ENCODE data around the gene SASH1.

SASH1 gene

DNA sequence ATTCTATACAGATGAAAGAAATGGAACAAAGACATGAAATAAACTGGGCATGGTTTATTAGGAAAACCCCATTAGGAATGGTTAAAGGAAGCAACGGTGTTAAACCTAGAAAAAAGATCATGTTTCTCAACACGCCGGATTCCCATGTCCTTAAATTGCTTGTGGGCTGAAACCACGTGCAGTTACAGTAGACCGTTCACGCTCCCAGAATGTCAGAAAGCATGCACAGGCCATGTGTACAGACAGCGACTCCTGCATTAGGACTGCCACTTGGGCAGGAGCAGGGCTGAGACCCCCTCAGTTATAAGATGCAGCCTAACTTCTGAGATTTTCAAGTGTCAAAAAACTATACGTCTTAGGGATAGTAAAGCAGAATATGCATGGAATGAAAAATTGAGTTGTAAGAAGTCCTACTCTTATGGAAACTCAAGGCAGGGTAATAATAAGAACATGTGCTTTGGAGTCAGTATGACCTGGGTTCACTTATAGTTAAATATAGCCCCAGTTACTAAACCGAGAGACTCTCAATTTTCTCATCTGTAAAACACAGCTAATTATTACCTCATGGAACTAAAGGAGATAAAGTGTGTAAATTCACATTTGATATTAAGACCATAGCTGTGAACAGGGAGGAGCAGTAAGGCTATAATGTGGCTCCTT lies 230.2 kb downstream of the SASH1 start:
- in situ Hi-C loops (cut with MboI; ENCODE audit: low sequenced_read_pairs): no loop called here

DNA sequence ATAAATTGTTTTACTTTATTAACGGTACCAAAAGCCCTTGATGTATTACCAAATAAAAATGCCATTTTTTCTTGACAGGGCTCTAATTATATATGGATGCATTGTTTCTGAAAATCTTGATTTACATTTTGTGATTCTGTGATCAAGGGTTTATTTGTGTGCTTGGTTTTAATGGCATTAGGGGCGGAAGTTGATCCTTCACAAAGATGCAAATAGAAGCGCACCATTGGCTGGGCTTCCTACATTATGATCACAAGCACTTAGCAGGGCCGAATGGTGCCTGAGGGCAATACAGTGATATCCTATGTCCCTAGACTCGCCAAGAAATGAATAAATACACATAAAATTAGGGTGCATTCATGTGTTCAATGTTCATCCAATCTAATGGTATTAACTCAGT lies 231.3 kb downstream of the SASH1 start:
- in situ Hi-C loops (cut with MboI; ENCODE audit: low sequenced_read_pairs): no loop called here

DNA sequence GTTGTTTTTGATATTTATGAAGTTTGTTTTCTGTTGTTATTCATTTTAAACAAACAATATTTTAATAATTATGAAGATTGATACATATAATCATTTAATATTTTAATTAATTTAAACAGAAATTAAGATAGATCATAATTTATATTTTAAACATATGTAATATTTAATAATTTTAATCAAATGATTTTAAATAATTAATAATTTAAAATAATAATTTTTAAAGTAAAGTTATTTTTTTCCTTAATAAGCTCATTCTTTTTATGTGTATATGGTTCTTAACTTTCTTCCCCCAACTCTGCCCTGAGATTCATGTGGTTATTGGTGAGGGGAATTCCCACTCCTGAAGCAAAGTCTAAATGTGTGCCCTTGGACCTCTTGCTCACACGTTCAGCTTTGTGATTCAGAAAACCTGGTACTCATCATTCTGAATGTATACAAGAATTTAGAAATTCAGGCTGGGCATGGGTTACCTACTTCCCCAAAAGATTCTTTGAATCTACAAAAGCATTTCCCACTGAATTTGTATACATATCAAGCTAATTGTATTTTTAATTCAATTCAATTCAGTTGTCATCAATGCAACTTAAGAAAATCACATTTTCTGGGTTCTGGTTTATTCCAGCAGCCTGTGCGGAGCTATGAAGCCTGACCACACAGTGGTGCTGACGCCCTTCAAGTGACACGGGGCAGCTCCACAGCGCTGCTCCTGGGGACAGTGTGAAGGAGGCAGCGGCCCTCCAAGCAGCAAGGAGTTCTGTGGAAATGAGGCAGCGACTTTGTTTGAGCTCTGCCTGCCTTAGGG lies 235.2 kb downstream of the SASH1 start:
- in situ Hi-C loops (cut with MboI; ENCODE audit: low sequenced_read_pairs): loop anchor here (25.0 kb wide), 1 partner anchor 359 kb away; no protein-coding TSS in a partner anchor

DNA sequence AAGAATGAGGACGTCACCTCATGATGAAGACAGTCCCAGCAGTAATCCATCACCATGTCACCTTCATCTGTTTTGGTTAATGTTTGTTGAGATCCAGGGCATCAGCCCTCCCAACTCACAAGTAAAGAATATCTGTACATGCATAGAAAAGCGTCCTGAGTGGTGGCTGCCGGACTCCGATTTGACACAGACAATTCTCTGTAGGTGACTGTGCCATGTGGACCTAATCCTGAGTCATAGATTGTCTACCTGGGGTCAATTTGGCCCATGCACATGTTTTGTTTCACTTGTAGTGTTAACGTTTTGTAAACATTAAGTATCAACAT lies 235.8 kb downstream of the SASH1 start:
- in situ Hi-C loops (cut with MboI; ENCODE audit: low sequenced_read_pairs): loop anchor here (25.0 kb wide), 1 partner anchor 359 kb away; no protein-coding TSS in a partner anchor

DNA sequence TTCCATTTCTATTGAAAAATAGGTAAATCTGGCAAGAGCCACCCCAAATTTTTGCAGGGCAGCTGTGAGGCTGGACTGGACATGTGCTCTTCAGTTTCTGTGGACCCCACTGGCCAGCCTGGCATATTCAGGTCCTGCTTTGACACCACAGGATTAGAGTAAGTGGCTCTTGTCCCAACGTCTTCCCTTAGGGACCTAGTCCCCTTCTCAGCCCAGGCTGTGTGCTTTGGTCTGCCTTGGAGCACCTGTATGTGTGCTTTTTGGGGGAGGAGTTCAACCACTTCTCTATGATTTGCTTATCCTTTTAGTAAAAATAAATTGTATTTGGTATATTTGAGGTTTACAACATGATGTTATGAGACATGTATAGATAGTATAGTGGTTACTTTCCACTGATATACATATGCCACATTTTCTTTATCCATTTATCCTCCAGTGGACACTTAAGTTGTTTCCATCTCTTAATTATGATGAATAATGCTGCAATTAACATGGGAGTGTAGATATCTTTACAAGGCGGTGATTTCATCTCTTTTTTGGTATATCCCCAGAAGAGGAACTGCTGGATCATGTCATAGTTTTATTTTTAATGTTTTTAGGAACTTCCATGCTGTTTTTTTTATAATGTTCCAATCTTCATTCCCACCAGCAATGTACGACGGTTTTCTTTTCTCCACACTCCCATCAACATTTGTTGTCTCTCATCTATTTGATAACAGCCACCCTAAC lies 236.4 kb downstream of the SASH1 start:
- in situ Hi-C loops (cut with MboI; ENCODE audit: low sequenced_read_pairs): loop anchor here (25.0 kb wide), 1 partner anchor 358 kb away; no protein-coding TSS in a partner anchor

DNA sequence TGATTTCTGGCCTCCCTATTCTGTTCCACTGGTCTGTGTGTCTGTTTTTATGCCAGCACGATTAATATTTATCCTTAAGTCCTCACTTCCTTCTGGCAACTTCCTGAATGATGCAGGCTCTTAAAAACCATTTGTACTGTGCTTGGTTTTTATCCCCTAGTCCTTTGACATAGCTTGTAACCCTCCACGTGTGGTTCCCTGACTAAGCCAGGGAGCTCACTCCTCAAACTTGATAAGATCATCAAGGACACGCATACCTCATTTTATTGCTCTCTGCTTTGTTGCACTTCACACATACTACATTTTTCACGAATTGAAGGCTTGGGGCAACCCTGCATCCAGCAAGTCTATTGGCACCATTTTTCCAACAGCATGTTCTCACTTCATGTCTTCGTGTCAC lies 237.8 kb downstream of the SASH1 start:
- in situ Hi-C loops (cut with MboI; ENCODE audit: low sequenced_read_pairs): loop anchor here (25.0 kb wide), 1 partner anchor 357 kb away; no protein-coding TSS in a partner anchor

DNA sequence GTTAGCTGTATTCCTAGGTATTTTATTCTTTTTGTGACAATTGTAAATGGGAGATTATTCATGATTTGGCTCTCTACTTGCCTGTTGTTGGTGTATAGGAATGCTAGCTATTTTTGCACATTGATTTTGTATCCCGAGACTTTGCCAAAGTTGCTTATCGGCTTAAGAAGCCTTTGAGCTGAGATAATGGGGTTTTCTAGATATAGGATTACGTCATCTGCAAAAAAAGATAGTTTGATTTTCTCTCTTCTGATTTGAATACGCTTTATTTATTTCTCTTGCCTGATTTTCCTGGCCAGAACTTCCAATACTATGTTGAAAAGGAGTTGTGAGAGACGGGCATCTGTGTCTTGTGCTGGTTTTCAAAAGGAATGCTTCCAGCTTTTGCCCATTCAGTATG lies 241.0 kb downstream of the SASH1 start:
- in situ Hi-C loops (cut with MboI; ENCODE audit: low sequenced_read_pairs): loop anchor here (25.0 kb wide), 1 partner anchor 354 kb away; no protein-coding TSS in a partner anchor

DNA sequence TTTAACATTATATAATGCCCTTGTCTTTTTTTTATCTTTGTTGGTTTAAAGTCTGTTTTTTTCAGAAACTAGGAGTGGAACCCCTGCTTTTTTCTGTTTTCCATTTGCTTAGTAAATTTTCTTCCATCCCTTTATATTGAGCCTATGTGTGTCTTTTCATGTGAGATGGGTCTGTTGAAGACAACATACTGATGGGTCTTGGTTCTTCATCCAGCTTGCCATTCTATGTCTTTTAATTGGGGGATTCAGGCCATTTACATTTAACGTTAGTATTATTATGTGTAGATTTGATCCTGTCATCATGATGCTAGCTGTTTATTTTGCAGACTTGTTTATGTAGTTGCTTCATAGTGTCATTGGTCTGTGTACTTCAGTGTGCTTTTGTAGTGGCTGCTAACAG lies 243.0 kb downstream of the SASH1 start:
- in situ Hi-C loops (cut with MboI; ENCODE audit: low sequenced_read_pairs): loop anchor here (25.0 kb wide), 1 partner anchor 352 kb away; no protein-coding TSS in a partner anchor

DNA sequence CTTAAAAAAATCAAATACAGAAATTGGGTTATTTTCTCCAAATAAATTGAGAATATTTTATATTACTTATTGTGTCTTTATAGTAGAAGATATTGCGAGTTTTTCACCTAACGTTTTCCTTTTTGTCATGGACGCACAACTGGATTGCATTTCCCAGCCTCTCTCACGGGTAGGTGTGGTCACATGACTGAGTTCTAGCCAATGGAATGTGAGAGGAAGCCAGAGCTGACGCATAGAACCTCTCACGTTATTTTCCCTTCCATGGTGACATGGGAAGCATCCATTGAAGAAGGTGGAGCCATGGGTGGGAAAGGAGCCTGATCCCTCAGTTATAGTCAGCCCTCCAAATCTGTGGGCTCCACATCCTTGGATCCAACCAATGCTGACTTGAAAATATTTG lies 248.2 kb downstream of the SASH1 start:
- in situ Hi-C loops (cut with MboI; ENCODE audit: low sequenced_read_pairs): loop anchor here (25.0 kb wide), 1 partner anchor 346 kb away; no protein-coding TSS in a partner anchor

DNA sequence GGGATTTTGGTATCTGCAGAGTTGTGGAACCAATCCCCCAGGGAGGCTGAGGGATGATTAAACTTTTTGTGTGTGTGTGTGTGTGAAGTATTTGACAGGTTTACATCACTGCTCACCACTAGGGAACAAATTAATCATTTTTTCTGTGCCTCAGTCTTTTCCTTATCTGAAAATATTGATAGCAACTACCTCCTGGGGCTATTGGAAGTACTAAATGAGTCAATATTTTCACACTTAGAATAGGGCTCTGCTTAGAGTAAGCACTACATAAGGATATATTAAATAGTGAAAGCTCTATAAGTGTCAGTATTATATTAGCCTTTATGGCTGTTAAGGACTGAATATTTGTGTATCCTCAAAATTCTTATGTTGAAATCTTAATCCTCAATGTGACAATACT lies 249.0 kb downstream of the SASH1 start:
- in situ Hi-C loops (cut with MboI; ENCODE audit: low sequenced_read_pairs): loop anchor here (25.0 kb wide), 1 partner anchor 346 kb away; no protein-coding TSS in a partner anchor

DNA sequence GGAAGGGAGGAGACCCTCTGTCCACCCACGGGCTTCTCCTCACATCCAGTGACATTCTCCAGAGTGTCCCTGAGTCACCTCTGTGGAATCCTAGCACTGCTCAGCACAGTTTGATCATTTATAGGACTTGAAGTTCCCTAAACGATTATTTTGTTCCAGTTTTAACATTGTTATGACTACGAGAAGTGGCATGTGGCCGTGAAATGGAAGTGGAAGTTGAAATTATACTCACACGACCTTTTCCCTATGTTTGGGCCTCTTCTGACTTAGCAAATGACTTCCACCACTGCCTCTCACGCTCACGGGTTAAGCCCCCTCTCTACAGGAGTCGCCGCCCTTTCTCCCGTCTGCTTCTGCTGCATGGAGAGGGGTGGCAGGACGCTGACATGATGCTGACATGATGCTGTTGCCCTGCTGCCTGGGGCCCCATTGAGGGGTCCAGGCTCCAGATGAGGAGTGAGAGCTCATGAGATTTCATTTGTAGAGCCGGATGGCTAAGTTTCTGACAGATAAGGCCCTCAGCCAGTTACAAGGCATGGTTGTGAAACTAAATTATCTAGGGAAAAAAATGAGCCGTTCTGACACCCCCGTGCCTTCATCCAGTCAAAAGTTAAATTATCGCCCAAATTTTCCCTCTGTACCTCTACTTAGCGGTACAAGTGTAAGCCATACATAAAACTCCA lies 250.6 kb downstream of the SASH1 start:
- in situ Hi-C loops (cut with MboI; ENCODE audit: low sequenced_read_pairs): loop anchor here (25.0 kb wide), 1 partner anchor 344 kb away; no protein-coding TSS in a partner anchor

DNA sequence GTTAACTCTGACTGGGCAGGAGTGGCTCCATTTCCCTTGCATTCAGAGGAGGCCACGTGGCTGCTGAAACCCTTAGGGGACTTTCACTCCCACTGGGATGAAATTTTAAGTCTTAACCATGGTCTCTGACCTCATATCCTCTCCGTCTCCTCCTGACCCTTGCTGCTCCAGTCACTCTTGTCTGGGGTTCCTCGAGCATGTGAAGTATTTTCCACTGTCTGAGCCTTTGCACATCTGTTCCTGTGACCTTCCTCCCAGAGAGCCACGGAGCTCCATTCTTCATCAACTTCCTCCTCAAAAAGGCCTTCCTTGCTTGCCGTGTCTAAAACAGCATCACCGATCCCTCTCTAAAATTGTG lies 251.2 kb downstream of the SASH1 start:
- in situ Hi-C loops (cut with MboI; ENCODE audit: low sequenced_read_pairs): loop anchor here (25.0 kb wide), 1 partner anchor 344 kb away; no protein-coding TSS in a partner anchor

DNA sequence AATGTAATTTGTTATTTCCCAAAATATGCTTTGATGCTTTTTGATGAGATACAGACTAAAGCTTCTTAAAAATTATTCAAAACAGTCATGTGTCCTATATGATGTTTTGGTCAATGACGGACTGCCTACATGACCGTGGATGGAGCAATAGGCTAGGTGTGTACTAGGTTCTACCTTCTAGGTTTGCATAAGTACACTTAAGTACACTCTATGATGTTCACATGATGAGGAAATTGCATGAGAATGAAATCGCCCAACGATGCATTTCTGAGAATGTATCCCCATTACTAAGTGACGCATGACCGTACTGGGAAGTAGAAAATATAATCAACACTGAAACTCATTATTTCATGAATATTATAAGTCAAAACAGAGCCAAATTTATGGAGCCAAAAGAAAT lies 252.9 kb downstream of the SASH1 start:
- in situ Hi-C loops (cut with MboI; ENCODE audit: low sequenced_read_pairs): loop anchor here (25.0 kb wide), 1 partner anchor 342 kb away; no protein-coding TSS in a partner anchor

DNA sequence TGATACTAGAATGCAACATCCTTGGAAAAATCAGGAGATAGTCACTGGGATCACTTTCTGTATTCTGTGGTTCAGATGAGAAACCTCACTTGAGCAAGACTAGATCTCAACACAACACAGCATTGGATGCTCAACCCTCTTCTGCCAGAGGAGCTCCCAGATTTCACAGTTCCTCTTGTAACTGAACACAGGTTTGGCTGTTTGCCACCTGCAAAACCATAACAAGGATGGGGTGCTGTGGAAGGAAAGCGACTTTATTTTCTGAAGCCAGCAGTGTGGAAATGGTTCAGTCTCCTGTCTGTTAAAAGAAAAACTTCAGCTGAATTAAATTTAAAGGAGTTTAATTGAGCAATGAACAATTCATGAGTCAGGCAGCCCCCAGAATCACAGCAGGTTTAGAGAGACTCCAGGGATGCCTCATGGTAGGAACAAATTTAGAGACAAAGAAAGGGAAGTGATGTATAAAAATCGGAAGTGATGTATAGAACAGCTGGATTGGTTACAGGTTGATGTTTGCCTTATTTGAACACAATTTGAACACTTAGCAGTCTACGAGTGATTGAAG lies 254.3 kb downstream of the SASH1 start:
- in situ Hi-C loops (cut with MboI; ENCODE audit: low sequenced_read_pairs): loop anchor here (25.0 kb wide), 1 partner anchor 340 kb away; no protein-coding TSS in a partner anchor

DNA sequence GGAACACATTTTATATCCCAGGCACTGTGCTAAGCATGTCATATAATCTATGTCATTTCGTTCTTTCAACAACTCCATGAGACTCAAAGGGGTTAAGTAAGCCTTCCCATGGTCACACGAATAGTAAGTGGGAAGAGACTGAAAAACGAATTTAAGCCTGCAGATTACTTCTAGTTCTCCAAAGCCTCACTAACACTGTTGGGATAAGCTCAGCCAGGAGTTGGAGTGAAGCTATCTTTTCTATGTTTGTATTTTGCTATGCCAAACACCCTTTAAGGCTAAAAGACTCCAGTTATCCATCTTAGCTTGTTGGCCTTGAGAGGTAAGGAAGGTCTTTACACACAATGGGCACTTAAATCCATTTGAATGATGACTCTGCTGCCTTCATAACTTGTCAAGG lies 256.1 kb downstream of the SASH1 start:
- in situ Hi-C loops (cut with MboI; ENCODE audit: low sequenced_read_pairs): loop anchor here (25.0 kb wide), 1 partner anchor 339 kb away; no protein-coding TSS in a partner anchor

DNA sequence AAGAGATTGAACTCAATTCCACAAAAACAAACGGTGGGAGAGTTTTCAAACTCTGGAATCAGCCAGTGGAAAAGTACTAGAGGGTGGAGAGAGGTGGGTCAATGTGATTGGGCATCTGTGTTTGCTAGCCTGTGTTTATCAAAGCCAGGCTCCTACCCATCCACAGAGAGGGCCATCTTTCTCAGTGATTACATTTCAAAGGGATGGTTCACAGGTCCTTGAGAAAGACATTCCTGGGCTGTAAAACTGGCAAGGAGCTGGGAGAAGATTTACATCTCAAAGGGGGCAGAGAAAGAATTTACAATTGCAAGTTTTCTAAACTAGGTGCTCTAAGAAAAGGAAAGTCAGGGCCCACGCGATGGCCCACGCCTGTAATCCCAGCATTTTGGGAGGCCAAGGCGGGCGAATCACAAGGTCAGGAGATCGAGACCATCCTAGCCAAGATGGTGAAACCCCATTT lies 257.4 kb downstream of the SASH1 start:
- in situ Hi-C loops (cut with MboI; ENCODE audit: low sequenced_read_pairs): loop anchor here (25.0 kb wide), 1 partner anchor 337 kb away; no protein-coding TSS in a partner anchor
